Mucosa of rectum (tissue), 2 donors: ENCODE measurements around the gene GRK1.
"Not testable (repeated sequence)": the region's sequence is repeated elsewhere in the genome, so short reads cannot be mapped to it uniquely, and the experiment has no call there.

ENCODE experiments used
- H3K27ac ChIP-seq, 2 donors: one replicate each; pipeline ENCODE4 v1.7.0; 2013; ENCODE audit warnings: inconsistent platforms in 2 of 2, low read depth in 2 of 2, low read length in 2 of 2
- H3K27me3 ChIP-seq, 2 donors: one replicate each; pipeline ENCODE4 v1.7.0; 2013; ENCODE audit warnings: low read length in 2 of 2; ENCODE audit not compliant: control insufficient read depth in 2 of 2, insufficient read depth in 2 of 2
- H3K36me3 ChIP-seq, 2 donors: one replicate each; pipeline ENCODE4 v1.7.0; 2013; ENCODE audit warnings: low read length in 2 of 2; ENCODE audit not compliant: control insufficient read depth in 2 of 2, insufficient read depth in 2 of 2
- H3K4me1 ChIP-seq, 2 donors: one replicate each; pipeline ENCODE4 v1.7.0; 2013; ENCODE audit warnings: low read length in 2 of 2, mild to moderate bottlenecking in 1 of 2; ENCODE audit not compliant: control insufficient read depth in 2 of 2, insufficient read depth in 2 of 2
- H3K4me3 ChIP-seq, 2 donors: one replicate each; pipeline ENCODE4 v1.7.0; 2013; ENCODE audit warnings: low read length in 2 of 2
- H3K9ac ChIP-seq, 2 donors: one replicate each; pipeline ENCODE4 v1.7.0; 2013; ENCODE audit warnings: low read length in 2 of 2, low read depth in 1 of 2, mild to moderate bottlenecking in 1 of 2
- H3K9me3 ChIP-seq, 2 donors: one replicate each; pipeline ENCODE4 v1.7.0; 2013; ENCODE audit warnings: low read length in 2 of 2; ENCODE audit not compliant: control insufficient read depth in 2 of 2
- donor health status: healthy.
- donor health status: Normal muscosa, but diverticular disease.

GRK1 gene

DNA sequence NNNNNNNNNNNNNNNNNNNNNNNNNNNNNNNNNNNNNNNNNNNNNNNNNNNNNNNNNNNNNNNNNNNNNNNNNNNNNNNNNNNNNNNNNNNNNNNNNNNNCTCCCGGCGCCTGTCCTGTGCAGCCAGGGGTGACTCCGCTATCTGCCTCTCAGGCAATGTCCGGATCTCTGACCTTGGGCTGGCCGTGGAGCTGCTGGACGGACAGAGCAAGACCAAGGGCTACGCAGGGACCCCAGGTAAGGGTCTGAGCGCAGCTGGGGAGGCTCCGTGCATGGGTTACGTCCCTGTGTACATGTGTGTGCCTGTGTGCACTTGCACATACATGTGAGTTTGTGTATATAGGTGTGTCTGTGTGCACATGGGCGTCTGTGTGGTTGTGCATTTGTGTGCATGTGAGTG, 55.9 kb downstream of the GRK1 start:
- Histone ChIP-seq H3K9me3 (no peaks in the 10 kb centered on the region), H3K4me1 (peaks cover 0 to 5% of the 10 kb centered on the region in 2 donors), H3K4me3 (no peak overlapping the region), H3K9ac (no peak overlapping the region), H3K36me3 (no peaks in the 10 kb centered on the region), H3K27me3 (no peaks in the 10 kb centered on the region), H3K27ac (no peak overlapping the region)

DNA sequence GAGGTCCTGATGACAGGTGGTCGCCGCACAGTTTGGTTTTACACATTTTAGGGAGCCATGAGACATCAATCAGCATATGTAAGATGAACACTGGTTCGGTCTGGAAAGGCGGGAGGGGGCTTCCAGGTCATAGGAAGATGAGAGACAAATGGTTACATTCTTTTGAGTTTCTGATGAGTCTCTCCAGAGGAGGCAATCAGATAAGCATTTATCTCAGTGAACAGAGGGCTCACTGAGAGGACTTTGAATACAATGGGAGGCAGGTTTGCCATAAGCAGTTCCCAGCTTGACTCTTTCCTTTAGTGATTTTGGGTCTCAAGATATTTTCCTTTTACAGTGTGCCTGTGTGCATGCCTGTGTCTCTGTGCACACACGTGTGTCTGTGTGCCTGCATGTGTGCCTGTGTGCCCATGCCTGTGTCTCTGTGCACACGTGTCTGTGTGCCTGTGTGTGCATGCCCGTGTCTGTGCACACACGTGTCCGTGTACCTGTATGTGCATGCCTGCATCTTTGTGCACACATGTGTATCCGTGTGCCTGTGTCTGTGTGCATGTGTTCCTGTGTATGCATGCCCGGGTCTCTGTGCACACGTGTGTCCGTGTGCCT, 56.5 kb downstream of the GRK1 start:
- Histone ChIP-seq H3K27me3 (no peaks in the 10 kb centered on the region), H3K36me3 (no peaks in the 10 kb centered on the region), H3K4me1 (peaks cover 0 to 5% of the 10 kb centered on the region in 2 donors), H3K9me3 (no peaks in the 10 kb centered on the region), H3K27ac (no peak overlapping the region), H3K9ac (no peak overlapping the region), H3K4me3 (no peak overlapping the region)

DNA sequence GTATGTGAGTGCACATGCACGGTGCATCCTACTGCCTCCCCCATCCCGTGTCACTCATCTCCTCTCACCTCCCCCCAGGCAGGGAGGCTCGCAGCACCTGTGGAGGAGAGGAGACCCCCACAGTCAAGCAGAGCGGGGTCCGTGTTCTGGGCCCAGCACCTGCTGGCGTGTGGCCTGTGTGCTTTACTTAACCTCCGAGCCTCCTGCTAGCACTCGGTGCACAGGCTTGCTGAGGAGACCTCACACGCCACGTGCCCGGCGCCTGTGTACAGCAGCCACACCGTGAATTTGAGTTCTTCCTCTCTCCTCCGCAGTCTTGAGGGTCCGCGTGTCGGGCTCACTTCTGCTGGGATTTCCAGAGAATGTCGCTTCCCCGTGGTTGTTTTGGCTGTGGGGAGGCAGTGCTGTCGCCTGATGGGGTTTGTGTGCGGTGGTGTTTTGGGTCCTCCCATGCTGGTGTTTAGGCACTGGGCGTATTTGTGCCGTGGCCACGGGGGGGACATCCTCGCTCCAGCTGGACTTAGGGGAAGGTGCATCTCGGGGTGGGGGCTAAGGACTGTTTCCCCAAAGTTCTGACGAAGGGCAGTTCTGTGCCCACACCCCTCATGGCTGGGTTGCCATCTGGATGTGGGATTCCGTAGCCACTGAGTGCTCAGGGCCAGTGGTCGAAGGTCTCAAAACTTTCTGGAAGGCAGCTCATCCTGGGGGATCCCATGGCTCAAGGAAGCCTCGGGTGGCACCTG, 57.2 kb downstream of the GRK1 start:
- H3K27me3 ChIP-seq, result no peaks in the 10 kb centered on the region
- H3K9ac ChIP-seq, result peak overlapping the region; percentile 41
- peak overlapping the region in 1 of 2 donors; percentile 84 for H3K27ac ChIP-seq
- no peaks in the 10 kb centered on the region for H3K36me3 ChIP-seq
- H3K9me3 ChIP-seq, result no peaks in the 10 kb centered on the region
- peaks cover 0 to 5% of the 10 kb centered on the region in 2 donors for H3K4me1 ChIP-seq
- peak overlapping the region in 1 of 2 donors; percentile 65 for H3K4me3 ChIP-seq

DNA sequence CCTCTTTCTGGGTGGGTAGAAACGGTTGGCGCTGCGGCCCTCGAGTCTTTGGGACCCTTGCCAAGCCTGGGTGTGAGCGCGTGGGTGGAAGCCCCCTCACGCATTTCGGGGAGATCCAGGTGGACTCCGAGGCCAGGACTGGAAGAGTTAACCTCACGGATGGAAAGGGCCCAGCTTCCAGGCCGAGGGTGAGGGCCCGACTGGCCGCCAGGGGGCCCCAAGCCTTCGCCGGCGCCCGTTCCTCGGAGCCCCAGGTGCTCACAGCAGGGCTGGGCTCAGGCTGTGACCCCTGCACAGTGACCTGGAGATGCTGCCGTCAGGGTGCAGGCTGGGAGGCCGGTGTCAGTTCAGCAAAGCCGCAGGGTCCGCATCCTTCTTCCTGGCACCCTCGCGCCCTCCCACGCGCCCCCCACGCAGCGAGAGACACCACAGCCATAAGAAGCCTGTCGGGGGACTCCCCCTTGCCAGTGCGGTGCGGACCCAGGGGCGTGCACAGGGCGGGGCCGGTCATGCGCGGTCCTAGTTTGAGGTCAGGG, 57.8 kb downstream of the GRK1 start:
- no peaks in the 10 kb centered on the region for H3K36me3 ChIP-seq
- H3K27ac ChIP-seq, result peak overlapping the region; percentile 76 to 84
- peak overlapping the region; percentile 41 for H3K9ac ChIP-seq
- H3K27me3 ChIP-seq, result no peaks in the 10 kb centered on the region
- H3K4me3 ChIP-seq, result peak overlapping the region; percentile 52 to 65
- H3K9me3 ChIP-seq, result no peaks in the 10 kb centered on the region
- peaks cover 0 to 5% of the 10 kb centered on the region in 2 donors for H3K4me1 ChIP-seq

DNA sequence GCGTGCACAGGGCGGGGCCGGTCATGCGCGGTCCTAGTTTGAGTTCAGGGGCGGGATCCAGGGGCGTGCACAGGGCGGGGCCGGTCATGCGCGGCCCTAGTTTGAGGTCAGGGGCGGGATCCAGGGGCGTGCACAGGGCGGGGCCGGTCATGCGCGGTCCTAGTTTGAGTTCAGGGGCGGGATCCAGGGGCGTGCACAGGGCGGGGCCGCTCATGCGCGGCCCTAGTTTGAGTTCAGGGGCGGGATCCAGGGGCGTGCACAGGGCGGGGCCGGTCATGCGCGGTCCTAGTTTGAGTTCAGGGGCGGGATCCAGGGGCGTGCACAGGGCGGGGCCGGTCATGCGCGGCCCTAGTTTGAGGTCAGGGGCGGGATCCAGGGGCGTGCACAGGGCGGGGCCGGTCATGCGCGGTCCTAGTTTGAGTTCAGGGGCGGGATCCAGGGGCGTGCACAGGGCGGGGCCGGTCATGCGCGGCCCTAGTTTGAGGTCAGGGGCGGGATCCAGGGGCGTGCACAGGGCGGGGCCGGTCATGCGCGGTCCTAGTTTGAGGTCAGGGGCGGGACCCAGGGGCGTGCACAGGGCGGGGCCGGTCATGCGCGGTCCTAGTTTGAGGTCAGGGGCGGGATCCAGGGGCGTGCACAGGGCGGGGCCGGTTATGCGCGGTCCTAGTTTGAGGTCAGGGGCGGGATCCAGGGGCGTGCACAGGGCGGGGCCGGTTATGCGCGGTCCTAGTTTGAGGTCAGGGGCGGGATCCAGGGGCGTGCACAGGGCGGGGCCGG, 58.5 kb downstream of the GRK1 start:
- H3K9ac ChIP-seq, H3K9me3 ChIP-seq, H3K36me3 ChIP-seq, H3K4me1 ChIP-seq, H3K4me3 ChIP-seq, H3K27me3 ChIP-seq: not testable (repeated sequence)
- H3K27ac ChIP-seq, result peak overlapping the region; percentile 76 to 84

DNA sequence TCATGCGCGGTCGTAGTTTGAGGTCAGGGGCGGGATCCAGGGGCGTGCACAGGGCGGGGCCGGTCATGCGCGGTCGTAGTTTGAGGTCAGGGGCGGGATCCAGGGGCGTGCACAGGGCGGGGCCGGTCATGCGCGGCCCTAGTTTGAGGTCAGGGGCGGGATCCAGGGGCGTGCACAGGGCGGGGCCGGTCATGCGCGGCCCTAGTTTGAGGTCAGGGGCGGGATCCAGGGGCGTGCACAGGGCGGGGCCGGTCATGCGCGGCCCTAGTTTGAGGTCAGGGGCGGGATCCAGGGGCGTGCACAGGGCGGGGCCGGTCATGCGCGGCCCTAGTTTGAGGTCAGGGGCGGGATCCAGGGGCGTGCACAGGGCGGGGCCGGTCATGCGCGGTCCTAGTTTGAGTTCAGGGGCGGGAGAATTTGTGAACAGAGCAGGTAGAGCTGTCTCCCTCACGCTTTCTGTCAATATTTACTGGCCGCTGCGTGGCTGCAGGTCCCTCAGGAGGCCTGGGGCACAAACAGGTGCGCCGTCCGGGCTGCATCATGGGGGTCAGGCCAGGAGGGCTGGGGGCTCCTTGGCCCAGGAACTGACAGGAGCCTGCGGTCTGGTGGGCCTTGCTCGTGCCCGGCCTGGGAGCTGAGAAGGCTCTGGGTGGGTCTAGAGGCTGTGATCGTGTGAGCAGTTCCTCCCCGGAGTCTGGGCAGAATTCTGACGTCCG, 59.2 kb downstream of the GRK1 start:
- not testable (repeated sequence) for H3K36me3 ChIP-seq, H3K27me3 ChIP-seq, H3K4me1 ChIP-seq, H3K9me3 ChIP-seq
- peak overlapping the region; percentile 19 to 61 for H3K4me3 ChIP-seq
- peak overlapping the region in 1 of 2 donors; percentile 24 for H3K9ac ChIP-seq
- H3K27ac ChIP-seq, result peak overlapping the region; percentile 55 to 77

DNA sequence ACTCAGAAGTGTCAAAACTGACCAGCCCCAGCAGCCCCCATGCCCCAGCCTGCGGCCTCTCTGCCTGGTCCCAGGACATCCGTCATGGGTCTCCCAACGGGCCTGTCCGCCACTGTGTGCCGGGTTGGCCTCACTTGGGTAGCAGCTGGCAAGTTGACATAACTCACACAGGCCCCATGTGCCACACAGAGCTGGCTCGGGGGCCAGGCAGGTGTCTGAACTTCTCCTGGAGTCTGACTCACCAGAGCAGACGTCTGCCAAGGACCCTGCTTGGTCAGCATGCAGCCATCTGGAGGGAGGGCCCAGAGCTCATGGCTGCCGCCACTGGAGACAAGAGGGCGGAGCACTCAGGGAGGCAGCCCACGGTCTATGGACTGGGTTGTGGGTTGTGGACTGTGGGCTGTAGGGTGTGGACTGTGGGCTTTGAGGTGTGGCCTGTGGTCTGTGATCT, 60.0 kb downstream of the GRK1 start:
- peak overlapping the region in 1 of 2 donors; percentile 77 for H3K27ac ChIP-seq
- peak overlapping the region in 1 of 2 donors; percentile 61 for H3K4me3 ChIP-seq
- peaks cover 0 to 5% of the 10 kb centered on the region in 2 donors for H3K4me1 ChIP-seq
- peak overlapping the region in 1 of 2 donors; percentile 24 for H3K9ac ChIP-seq
- no peaks in the 10 kb centered on the region for H3K9me3 ChIP-seq
- no peaks in the 10 kb centered on the region for H3K27me3 ChIP-seq
- H3K36me3 ChIP-seq, result no peaks in the 10 kb centered on the region

DNA sequence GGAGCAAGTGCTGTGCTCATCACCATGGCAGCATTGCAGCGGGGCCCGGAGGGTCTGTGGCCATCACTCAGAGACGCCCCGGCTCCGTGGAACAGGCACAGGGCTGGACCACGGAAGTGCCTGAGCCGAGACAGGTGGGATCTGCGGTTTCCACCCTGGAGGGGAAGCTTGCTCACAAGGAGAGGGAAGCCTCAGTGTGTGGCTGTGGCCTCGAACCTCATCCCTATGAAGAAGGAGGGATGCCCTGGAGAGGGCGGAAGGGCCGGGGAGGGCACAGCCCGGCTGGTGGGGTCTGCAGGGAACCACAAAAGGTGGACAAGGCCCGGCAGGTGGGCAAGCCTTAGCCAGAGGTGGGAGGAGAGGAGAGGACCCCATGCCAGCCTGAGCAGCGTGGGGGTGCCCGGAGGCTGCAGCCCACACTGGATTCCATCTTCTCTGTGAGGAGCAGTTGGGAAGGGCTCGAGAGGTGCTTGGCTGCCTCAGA, 61.6 kb downstream of the GRK1 start:
- H3K9me3 ChIP-seq, result no peaks in the 10 kb centered on the region
- no peak overlapping the region for H3K9ac ChIP-seq
- peaks cover 0 to 5% of the 10 kb centered on the region in 2 donors for H3K4me1 ChIP-seq
- no peak overlapping the region for H3K27ac ChIP-seq
- H3K36me3 ChIP-seq, result no peaks in the 10 kb centered on the region
- H3K4me3 ChIP-seq, result no peak overlapping the region
- H3K27me3 ChIP-seq, result no peaks in the 10 kb centered on the region

DNA sequence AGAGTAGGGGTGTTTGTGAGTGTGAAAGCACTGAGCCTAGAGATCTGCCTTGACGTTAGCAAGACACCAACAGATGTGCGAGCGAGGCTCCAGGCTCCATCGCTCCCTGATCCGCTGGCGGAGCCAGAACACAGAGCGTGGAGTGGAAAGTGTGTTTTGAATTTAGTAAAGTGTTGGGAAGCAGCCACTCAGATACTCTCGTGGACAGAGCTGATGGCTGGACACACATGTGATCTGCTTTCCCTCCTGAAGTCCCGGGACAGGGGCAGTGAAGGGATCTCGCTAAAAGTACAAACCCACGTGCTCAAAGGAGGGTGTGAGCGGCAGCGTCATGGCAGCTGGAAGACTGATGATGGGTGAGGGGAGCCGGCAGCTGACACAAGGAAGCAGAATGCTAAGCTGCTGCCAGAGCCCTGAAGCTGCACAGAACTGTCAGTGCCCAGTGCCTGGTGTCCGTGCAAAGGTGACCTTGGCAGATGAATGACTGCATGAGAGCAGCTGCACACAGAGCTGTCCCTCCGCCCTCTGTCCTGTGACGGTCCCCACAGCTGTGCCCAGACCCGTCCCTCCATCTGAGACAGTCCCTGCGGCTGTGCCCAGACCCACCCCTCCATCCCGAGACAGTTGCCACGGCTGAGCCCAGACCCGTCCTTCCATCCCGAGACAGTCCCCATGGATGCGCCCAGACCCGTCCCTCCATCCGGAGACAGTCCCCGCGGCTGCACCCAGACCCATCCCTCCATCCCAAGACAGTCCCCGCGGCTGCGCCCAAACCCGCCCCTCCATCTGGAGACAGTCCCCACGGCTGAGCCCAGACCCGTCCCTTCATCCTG, 62.4 kb downstream of the GRK1 start:
- Histone ChIP-seq H3K9me3 (no peaks in the 10 kb centered on the region), H3K36me3 (no peaks in the 10 kb centered on the region)

More for the DNA sequence above, 62.4 kb downstream of the GRK1 start:
- Histone ChIP-seq H3K4me3 (no peak overlapping the region), H3K27ac (no peak overlapping the region), H3K27me3 (no peaks in the 10 kb centered on the region), H3K4me1 (peaks cover 0 to 5% of the 10 kb centered on the region in 2 donors), H3K9ac (no peak overlapping the region)
